ENCODE results near the gene SCYGR2.

Gene SCYGR2

DNA sequence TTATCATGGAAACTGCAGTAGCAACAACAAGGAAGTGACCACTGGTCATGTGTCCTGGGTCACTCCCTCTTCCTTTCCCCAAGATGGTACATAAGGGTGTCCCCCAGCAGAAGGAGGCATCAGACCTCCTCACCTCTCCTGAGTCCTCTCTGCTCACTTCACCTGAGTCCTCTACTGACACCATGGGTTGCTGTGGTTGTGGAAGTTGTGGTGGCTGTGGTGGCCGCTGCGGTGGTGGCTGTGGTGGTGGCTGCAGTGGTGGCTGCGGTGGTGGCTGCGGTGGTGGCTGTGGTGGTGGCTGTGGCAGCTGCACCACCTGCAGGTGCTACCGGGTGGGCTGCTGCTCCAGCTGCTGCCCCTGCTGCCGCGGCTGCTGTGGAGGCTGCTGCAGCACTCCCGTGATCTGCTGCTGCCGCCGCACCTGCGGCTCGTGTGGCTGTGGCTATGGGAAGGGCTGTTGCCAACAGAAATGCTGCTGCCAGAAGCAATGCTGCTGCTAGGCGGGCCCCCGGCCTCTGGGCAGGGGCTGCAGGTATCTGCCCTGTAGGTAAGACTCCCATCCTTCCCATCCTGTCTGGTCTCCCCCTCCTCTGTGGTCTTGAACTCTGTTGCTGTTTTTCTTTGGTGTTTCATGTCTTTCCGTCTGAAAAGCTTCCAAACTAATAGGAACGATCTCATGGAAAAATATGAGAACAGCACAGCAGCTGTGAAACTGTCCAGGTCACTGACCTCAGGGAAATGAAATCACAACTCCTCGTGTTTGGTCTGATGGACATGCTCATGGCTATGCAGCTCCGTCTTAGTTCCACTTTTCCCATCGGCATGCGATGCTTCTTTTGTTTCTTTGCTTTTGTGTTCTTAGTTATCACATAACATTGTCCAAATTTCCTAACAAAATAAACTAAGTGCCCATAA, 18.9 kb downstream of the SCYGR2 start, which contains the start of gene SCYGR4:
Gene SCYGR4, plus strand, starts transcription at position 183 of the 915 bp plus-strand sequence. Its CDS starts 0 bp downstream, at position 183.
- Mint-ChIP-seq H3K36me3 (ENCODE audit: low read depth) (no peaks in the 10 kb centered on the region), H3K4me1 (ENCODE audit: low read depth) (no peaks in the 10 kb centered on the region), H3K27ac (no peak within 1 kb of the TSS)

DNA sequence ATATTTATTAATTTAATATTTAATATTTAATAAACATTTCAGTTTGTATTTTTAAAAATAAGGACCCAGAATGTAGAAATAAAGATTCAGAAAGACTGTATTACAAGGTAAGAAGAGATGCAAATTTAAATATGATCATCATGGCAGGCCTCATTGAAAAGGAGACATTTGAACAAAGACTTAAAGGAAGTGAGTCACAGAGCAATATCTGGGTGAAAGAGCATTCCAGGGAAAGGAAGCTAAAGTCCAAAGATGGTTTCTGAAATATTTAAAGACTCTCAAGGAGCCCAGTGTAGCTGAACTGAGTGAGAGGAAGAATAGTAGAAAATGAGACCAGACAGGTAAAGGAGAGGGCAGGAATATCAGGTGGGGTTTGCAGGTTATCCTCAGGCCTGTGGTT, 24.5 kb downstream of the SCYGR2 start:
- H3K36me3 Mint-ChIP-seq (ENCODE audit: low read depth): no peaks in the 10 kb centered on the region

More for the DNA sequence above, 18.9 kb downstream of the SCYGR2 start, which contains the start of gene SCYGR4:
- no peak within 1 kb of the TSS for H3K4me3 Mint-ChIP-seq
- peaks cover 10% of the 10 kb centered on the region for H3K27me3 Mint-ChIP-seq (ENCODE audit: low read depth)
- H3K9me3 Mint-ChIP-seq: no peaks in the 10 kb centered on the region

DNA sequence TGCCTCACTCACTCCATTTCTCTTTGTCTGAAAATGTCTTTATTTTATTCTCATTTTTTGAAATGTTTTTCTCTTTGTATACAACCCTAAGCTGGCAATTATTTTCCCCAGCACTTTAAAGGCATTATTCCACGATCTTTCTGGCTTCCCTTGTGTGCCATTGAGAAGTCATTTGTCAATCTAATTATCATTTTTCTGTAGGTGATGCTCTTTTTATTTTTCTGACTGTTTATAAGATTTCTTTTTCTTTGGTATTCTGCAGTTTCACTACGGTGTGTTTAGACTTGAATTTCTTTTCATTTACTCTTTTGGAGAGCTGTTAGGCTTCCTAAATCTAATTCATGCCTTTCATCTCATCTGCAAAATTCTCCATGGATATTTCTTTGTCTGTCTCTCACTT, 26.7 kb downstream of the SCYGR2 start:
- Mint-ChIP-seq H3K36me3 (ENCODE audit: low read depth) (no peaks in the 10 kb centered on the region), H3K27ac (no peak overlapping the region), H3K9me3 (no peaks in the 10 kb centered on the region), H3K27me3 (ENCODE audit: low read depth) (peaks cover 17% of the 10 kb centered on the region), H3K4me3 (no peak overlapping the region), H3K4me1 (ENCODE audit: low read depth) (no peaks in the 10 kb centered on the region)

More for the DNA sequence above, 24.5 kb downstream of the SCYGR2 start:
- H3K9me3 Mint-ChIP-seq: no peaks in the 10 kb centered on the region
- no peaks in the 10 kb centered on the region for H3K4me1 Mint-ChIP-seq (ENCODE audit: low read depth)
- H3K27me3 Mint-ChIP-seq (ENCODE audit: low read depth): peaks cover 13% of the 10 kb centered on the region
- no peak overlapping the region for H3K27ac Mint-ChIP-seq
- no peak overlapping the region for H3K4me3 Mint-ChIP-seq

DNA sequence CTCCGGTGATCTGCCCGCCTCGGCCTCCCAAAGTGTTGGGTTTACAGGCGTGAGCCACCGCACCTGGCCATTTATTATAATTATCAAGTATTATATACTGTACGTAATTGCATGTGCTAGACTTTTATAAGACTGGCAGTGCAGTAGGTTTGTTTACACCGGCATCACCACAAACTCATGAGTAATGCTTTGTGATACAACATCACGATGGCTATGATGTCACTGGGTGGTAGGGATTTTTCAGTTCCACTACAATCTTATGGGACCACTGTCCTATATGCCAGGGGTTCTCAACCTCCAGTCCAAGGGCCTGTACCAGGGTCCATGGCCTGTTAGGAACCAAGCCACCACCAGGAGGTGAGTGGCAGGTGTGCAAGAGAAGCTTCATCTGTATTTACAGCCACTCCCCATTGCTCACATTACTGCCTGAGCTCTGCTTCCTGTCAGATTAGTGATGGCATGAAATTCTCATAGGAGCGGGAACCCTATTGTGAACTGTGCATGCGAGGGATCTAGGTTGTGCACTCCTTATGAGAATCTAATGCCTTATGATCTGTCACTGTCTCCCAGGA, 28.0 kb downstream of the SCYGR2 start:
- H3K36me3 Mint-ChIP-seq (ENCODE audit: low read depth): no peaks in the 10 kb centered on the region
- peaks cover 29% of the 10 kb centered on the region for H3K27me3 Mint-ChIP-seq (ENCODE audit: low read depth)
- no peak overlapping the region for H3K4me3 Mint-ChIP-seq
- no peak overlapping the region for H3K27ac Mint-ChIP-seq
- H3K9me3 Mint-ChIP-seq: no peaks in the 10 kb centered on the region
- no peaks in the 10 kb centered on the region for H3K4me1 Mint-ChIP-seq (ENCODE audit: low read depth)

DNA sequence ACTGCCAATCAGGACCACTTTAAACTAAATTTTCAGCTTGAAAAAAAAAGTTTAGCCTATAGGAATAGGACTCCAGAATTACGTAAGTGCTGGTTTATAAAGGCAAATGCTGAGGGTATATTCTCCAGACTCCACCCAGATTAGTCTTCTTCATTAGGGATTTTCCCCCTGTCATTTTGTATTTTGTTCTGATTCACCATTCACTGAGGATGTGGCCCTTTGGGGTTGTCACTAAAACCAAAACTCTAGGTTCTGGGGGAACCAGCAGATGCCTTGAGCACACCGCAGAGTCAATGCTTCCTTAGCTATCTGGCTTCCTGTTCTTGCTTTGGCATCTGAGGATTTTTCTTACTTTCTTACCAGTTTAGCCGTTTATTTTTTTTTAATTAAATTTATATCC, 29.1 kb downstream of the SCYGR2 start:
- Mint-ChIP-seq H3K36me3 (ENCODE audit: low read depth) (no peaks in the 10 kb centered on the region), H3K27me3 (ENCODE audit: low read depth) (peaks cover 33% of the 10 kb centered on the region), H3K27ac (no peak overlapping the region), H3K4me1 (ENCODE audit: low read depth) (no peaks in the 10 kb centered on the region), H3K9me3 (no peaks in the 10 kb centered on the region), H3K4me3 (no peak overlapping the region)

DNA sequence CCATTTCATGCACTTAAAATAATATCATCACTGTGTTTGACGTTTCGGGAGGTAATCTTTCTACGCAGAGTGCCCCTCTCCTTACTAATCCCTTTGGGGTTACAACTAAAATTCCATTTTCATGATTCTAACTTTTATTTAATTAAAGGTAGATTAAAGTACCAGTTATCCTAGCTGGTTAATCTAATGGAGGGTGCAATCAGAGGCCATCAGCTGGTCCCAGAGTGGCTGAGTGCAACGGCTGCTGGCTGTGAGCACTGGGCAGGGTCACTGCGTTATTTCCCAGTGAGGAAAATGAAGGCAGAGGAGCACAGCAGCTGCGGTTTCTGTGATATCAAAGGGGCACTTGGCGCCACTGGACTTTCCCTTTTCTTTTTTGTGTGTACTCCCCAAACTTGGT, 30.7 kb downstream of the SCYGR2 start:
- no peak overlapping the region for H3K4me3 Mint-ChIP-seq
- H3K36me3 Mint-ChIP-seq (ENCODE audit: low read depth): no peaks in the 10 kb centered on the region
- H3K27ac Mint-ChIP-seq: no peak overlapping the region
- no peaks in the 10 kb centered on the region for H3K4me1 Mint-ChIP-seq (ENCODE audit: low read depth)
- H3K9me3 Mint-ChIP-seq: no peaks in the 10 kb centered on the region
- peaks cover 29% of the 10 kb centered on the region for H3K27me3 Mint-ChIP-seq (ENCODE audit: low read depth)

DNA sequence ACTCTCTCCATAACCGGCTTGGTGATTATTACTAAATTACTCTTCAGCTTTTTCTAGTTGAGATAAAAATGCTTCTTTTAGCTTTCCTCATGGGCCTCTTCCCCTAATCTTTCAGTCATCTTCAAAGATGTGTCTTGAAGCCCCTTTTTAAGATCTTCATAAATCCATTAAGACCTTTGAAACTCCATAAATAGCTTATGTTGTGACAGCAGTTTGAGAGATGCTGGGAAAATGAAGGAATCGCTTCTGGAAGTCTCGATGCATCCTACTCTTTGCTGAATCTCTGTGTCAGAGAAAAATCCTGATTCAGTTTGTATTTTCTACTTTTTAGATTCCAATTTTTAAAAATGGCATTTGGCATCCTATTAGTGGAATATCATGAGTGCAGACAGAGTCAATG, 31.6 kb downstream of the SCYGR2 start:
- no peaks in the 10 kb centered on the region for H3K36me3 Mint-ChIP-seq (ENCODE audit: low read depth)
- H3K4me3 Mint-ChIP-seq: no peak overlapping the region
- no peaks in the 10 kb centered on the region for H3K4me1 Mint-ChIP-seq (ENCODE audit: low read depth)
- H3K9me3 Mint-ChIP-seq: no peaks in the 10 kb centered on the region
- H3K27me3 Mint-ChIP-seq (ENCODE audit: low read depth): peaks cover 29% of the 10 kb centered on the region
- H3K27ac Mint-ChIP-seq: no peak overlapping the region

DNA sequence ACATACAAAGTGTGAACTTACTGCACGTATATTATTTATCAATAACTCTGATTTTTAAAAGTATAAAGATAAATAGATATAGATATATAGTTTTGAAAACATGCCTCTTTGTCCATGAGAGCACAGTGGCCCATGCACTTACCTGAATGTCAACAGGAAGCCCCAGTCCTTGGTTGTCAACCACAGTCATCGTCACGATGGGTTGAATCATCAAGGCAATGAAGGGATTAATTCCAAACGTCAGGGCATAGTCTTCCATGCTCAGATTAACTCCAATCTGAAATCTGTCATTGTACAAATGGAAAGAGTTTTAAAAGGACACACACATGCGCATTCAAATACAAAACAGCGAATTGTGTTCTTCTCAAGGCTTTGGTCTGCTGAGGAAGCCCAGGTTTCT, 34.1 kb downstream of the SCYGR2 start:
- Mint-ChIP-seq H3K27ac (no peak overlapping the region), H3K4me1 (ENCODE audit: low read depth) (no peaks in the 10 kb centered on the region)

DNA sequence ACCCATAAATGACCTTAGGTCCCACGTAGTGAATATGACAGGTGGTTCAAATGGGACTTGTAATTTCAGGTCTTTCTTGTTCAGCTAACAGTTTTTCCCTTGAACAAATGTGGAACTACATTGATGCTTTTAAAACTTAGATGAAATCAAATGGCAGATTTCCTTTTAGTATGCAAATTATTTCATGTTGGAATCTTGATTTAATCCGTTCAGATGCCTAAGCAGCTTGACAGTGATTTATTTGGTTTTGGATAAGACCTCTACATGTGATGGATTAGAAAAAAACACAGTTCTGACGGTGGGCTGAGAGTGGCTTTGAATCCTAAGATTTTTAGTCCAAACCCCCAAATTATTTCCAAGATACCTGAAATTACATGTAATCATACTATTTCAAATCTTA, 35.5 kb downstream of the SCYGR2 start:
- H3K36me3 Mint-ChIP-seq (ENCODE audit: low read depth): no peaks in the 10 kb centered on the region
- no peaks in the 10 kb centered on the region for H3K4me1 Mint-ChIP-seq (ENCODE audit: low read depth)
- no peak overlapping the region for H3K27ac Mint-ChIP-seq
- H3K4me3 Mint-ChIP-seq: no peak overlapping the region
- peaks cover 23% of the 10 kb centered on the region for H3K27me3 Mint-ChIP-seq (ENCODE audit: low read depth)
- H3K9me3 Mint-ChIP-seq: no peaks in the 10 kb centered on the region

More for the DNA sequence above, 34.1 kb downstream of the SCYGR2 start:
- Mint-ChIP-seq H3K27me3 (ENCODE audit: low read depth) (peaks cover 23% of the 10 kb centered on the region), H3K4me3 (no peak overlapping the region), H3K9me3 (no peaks in the 10 kb centered on the region), H3K36me3 (ENCODE audit: low read depth) (no peaks in the 10 kb centered on the region)

DNA sequence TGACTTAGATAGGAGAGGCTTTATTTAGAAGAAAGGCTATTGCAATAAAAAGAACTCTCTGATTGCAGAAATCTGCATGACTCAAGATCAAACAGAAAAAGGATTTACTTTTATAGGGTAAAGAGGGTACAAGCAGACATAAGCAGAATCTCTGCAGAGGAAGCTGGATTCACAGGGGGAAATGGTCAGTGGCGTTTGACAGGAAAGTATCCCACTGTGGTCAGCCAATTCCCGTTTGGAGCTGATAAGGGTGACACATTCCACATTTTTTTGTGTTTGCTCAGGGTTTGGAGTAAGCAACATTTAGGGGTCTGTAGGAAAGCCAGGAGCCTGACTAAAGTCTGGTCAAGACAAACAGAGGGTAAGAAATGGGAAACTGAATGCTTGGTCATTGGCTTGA, 44.0 kb downstream of the SCYGR2 start:
- Mint-ChIP-seq H3K36me3 (ENCODE audit: low read depth) (no peaks in the 10 kb centered on the region), H3K4me3 (no peak overlapping the region), H3K27ac (no peak overlapping the region), H3K4me1 (ENCODE audit: low read depth) (no peaks in the 10 kb centered on the region), H3K9me3 (no peaks in the 10 kb centered on the region), H3K27me3 (ENCODE audit: low read depth) (peaks cover 6% of the 10 kb centered on the region)

DNA sequence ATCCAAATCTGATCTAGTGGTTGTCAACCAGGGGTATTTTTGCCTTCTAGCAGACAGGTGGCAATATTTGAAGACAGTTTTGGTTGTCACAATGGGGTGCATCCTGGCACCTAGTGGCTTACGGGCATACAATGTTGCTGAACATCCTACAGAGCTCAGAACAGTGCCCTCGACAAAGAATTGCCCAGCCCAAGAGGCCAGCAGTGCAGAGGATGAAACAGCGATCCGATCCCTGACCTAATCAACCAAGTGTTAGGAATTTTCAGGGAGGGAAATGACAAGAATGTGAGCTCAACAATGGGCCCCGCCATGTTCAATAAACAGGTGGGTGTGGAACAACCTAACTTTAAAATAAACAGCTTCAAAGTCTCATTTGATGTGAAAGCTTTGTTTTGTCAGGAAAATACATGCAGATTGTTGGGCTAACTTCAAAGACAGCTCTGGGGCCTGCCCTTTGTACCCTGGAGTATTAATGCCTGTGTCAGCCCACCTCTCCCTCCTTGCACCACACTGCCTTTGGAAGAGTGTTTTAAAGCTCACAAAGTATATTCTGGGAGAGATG, 45.4 kb downstream of the SCYGR2 start:
- Mint-ChIP-seq H3K9me3 (no peaks in the 10 kb centered on the region), H3K27me3 (ENCODE audit: low read depth) (peaks cover 6% of the 10 kb centered on the region), H3K36me3 (ENCODE audit: low read depth) (no peaks in the 10 kb centered on the region), H3K4me3 (no peak overlapping the region), H3K4me1 (ENCODE audit: low read depth) (no peaks in the 10 kb centered on the region), H3K27ac (no peak overlapping the region)
